GM12865 (cell line): ENCODE measurements around the gene CLEC16A.
"Not testable (repeated sequence)": the region's sequence is repeated elsewhere in the genome, so short reads cannot be mapped to it uniquely, and the experiment has no call there.

Experiments used
- DNase-seq: peaks from one replicate; pipeline ENCODE4 v3.0.0; 2010; ENCODE audit warnings: low read depth
- H3K4me3 ChIP-seq: 2 replicates; pipeline ENCODE4 v1.5.1; 2011; ENCODE audit warnings: mild to moderate bottlenecking, low read depth, low read length, control low read depth
- TF ChIP-seq, protein P1 (sequence below): IDR thresholded peaks from 2 replicates; pipeline ENCODE4 v1.5.1; 2011; ENCODE audit warnings: low read length, control low read depth, low read depth, inconsistent platforms; ENCODE audit not compliant: insufficient read depth; ENCODE audit errors: missing control alignments

Gene CLEC16A

DNA sequence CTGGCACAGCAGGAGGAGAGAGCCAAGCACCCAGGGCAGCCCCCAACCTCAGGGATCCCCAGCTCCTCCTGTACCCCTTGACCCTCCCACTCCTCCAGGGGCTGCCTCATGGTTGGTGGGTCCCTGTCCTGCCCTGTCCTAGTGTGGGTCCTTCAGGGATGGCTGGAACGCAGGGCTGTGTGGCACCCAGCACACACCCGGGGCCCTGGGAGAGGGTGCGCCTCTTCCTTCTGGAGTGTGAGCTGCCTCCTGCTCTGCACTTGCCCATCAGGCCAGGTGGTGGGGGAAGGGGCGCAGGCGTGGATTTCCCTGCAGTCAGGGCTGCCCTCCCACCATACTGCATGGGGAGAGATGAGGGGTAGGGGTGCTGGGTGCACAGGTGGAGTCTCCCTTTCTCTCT, 269.0 kb downstream of the CLEC16A start:
- TF ChIP-seq, protein P1, sequence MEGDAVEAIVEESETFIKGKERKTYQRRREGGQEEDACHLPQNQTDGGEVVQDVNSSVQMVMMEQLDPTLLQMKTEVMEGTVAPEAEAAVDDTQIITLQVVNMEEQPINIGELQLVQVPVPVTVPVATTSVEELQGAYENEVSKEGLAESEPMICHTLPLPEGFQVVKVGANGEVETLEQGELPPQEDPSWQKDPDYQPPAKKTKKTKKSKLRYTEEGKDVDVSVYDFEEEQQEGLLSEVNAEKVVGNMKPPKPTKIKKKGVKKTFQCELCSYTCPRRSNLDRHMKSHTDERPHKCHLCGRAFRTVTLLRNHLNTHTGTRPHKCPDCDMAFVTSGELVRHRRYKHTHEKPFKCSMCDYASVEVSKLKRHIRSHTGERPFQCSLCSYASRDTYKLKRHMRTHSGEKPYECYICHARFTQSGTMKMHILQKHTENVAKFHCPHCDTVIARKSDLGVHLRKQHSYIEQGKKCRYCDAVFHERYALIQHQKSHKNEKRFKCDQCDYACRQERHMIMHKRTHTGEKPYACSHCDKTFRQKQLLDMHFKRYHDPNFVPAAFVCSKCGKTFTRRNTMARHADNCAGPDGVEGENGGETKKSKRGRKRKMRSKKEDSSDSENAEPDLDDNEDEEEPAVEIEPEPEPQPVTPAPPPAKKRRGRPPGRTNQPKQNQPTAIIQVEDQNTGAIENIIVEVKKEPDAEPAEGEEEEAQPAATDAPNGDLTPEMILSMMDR = no peak
- H3K4me3 ChIP-seq = no peak overlapping the region
- no peak for DNase-seq

DNA sequence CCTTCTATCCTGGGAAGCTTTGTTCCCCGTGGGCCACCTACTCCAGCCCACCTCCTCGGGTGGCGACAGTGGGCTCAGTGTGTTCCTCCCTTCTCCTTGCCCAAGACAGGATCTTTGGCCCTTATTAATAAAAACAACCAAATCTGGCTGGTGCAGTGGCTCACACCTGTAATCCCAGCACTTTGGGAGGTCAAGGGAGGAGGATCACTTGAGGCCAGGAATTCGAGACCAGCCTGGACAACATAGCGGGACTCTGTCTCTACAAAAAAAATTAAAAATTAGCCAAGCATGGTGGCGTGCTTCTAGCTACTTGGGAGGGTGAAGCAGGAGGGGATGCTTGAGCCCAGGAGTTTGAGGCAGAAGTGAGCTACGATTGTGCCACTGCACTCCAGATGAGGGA, 269.4 kb downstream of the CLEC16A start:
- no peak for DNase-seq
- TF ChIP-seq, protein P1 = no peak

GRCh38 chr16:11215935-11216556, 271.7 kb downstream of the CLEC16A start:
- TF ChIP-seq, protein P1 = no peak
- no peak for DNase-seq
- H3K4me3 ChIP-seq = no peak overlapping the region

More for the DNA sequence above, 269.4 kb downstream of the CLEC16A start:
- H3K4me3 ChIP-seq = no peak overlapping the region

DNA sequence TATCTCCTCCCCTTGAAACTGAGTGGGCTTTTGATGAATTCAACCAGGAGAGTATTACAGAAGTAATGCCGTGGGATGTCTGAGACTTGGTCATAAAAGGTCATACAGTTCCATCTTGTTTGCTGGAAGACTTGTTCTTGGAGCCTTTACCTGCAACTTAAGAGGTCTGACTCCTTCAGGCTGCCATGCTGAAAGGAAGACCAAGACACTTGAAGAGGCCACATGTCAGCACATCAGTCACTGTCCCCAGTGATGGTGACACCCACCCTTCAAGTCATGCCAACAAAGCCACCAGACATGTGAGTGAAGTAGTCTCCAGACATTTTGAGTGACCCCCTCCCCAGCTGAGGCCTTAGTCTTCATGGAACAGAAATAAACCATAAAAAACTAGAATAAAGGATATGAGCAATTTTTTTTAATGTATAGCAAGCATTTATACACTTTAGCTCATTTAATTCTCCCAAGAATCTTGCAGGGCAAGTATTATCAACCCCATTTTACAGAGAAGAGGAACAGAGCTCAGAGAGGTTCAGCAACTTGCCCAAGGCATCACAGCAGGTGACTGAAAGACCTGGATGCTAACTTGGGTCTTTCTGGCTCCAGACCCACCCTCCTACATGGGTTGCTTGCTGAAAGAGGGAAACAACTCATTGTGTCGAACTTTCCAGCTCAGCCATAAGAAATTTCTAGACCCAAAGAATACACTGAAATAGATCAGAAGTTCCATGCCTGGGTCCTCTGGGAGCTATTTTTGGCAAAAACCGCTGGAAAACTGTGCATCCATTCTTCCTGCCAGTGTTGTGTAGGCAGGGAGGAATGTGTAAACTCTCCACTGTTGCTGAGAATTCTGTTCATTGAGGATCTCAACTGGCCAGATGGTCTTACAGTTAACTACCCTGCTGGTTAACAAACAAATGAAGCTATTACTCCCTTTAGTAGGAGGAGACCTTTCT, 273.6 kb downstream of the CLEC16A start:
- DNase-seq = no peak
- TF ChIP-seq, protein P1 = no peak
- no peak overlapping the region for H3K4me3 ChIP-seq

DNA sequence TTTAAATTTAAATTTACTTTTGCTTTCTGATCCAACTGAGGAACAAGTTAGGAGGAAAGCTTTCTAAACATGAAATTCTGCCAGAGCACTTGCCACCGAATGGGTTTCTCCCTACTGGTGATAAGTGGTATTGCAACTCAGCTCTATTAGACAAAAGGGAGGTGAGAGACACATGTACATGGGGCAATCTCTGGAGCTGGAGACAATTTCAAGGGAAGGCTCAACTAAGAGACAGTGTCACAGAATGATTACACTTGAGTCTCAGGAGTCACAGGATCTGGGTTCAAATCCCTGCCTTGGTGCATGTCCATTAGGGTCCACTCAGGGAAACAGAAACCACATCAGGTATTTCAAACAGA, 274.2 kb downstream of the CLEC16A start:
- no peak for DNase-seq
- TF ChIP-seq, protein P1 = peak; percentile 54
- no peak overlapping the region for H3K4me3 ChIP-seq

- no peak overlapping the region for H3K4me3 ChIP-seq
- DNase-seq = no peak
These were observed 274.8 kb downstream of the CLEC16A start for GRCh38 chr16:11219178-11219577.

GRCh38 chr16:11220507-11220906, 276.1 kb downstream of the CLEC16A start:
- DNase-seq, H3K4me3 ChIP-seq: not testable (repeated sequence)

More at GRCh38 chr16:11219178-11219577, 274.8 kb downstream of the CLEC16A start:
- TF ChIP-seq, protein P1 = no peak
